Body of pancreas (tissue), 4 donors: Measurements from ENCODE around the gene SPINK1.

Experiments
- POLR2A ChIP-seq, 3 donors: fragments of 450-650 bp; IDR thresholded peaks; one replicate each; pipeline ENCODE4 v1.6.1; 2016; ENCODE audit warnings: antibody characterized with exemption in 3 of 3, mild to moderate bottlenecking in 2 of 3
- TF ChIP-seq, protein P1 (sequence below), 7 experiments: fragments of 450-650 bp in 4 of 7; fragments of 200-600 bp in 3 of 7; sonication (generic) in 3 of 7; IDR thresholded peaks; one replicate each; pipeline ENCODE4 v1.5.1; 2016 to 2019; ENCODE audit warnings: antibody characterized with exemption in 7 of 7

DNA sequence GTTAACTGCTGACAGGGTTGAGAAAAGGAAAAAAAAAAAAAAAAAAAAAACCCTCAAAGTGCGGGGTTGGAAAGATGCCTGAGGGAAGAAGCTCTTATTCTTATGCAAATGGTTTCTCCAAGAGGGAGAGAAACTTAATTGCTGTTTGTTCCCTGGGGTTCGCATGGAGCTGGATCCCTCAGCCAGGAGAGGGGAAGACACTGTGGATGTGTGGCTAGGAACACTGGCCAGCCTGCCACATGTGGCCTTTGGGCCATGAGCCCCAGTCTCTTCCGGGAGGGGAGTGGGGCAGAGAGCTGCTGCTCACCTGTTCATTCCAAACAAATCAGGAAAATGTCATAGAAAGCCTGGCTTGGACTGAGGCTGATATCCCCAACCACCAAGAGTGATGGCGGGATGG, 37.6 kb upstream of the SPINK1 start:
- TF ChIP-seq, protein P1, sequence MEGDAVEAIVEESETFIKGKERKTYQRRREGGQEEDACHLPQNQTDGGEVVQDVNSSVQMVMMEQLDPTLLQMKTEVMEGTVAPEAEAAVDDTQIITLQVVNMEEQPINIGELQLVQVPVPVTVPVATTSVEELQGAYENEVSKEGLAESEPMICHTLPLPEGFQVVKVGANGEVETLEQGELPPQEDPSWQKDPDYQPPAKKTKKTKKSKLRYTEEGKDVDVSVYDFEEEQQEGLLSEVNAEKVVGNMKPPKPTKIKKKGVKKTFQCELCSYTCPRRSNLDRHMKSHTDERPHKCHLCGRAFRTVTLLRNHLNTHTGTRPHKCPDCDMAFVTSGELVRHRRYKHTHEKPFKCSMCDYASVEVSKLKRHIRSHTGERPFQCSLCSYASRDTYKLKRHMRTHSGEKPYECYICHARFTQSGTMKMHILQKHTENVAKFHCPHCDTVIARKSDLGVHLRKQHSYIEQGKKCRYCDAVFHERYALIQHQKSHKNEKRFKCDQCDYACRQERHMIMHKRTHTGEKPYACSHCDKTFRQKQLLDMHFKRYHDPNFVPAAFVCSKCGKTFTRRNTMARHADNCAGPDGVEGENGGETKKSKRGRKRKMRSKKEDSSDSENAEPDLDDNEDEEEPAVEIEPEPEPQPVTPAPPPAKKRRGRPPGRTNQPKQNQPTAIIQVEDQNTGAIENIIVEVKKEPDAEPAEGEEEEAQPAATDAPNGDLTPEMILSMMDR (IDR thresholded peaks at IDR 0.05): no peak
- TF ChIP-seq POLR2A (IDR thresholded peaks at IDR 0.05): no peak
